Kidney (tissue), 14 donors: ENCODE results near the gene ISCA2. TPM values are rescaled to one million over a fixed set of nuclear protein-coding genes. Genes with fewer than 3 reads are reported as not detected.

Experiments used
- DNase-seq, 5 donors: peaks; one replicate each; pipeline ENCODE4 v3.0.0-alpha.2; 2013 to 2020
- FAIRE-seq: peaks from 2 replicates; lab custom pipeline; 2012; peaks lifted over from hg19 to GRCh38; lab: Jason Lieb, UNC
- H3K27ac ChIP-seq, 2 donors: one replicate each; pipeline ENCODE4 v1.7.0; 2013; ENCODE audit warnings: low read depth in 2 of 2, low read length in 2 of 2, inconsistent platforms in 1 of 2
- H3K27me3 ChIP-seq: one replicate; pipeline ENCODE4 v1.7.1; 2013; ENCODE audit warnings: low read length, inconsistent platforms; ENCODE audit not compliant: control insufficient read depth, insufficient read depth
- H3K36me3 ChIP-seq, 3 donors: one replicate each; pipeline versions ENCODE4 v1.7.0 to v1.7.1; 2013; ENCODE audit warnings: low read length in 3 of 3, control low read depth in 1 of 3, inconsistent platforms in 1 of 3; ENCODE audit not compliant: insufficient read depth in 3 of 3, control insufficient read depth in 2 of 3
- H3K4me1 ChIP-seq, 3 donors: one replicate each; pipeline versions ENCODE4 v1.7.0 to v1.7.1; 2013; ENCODE audit warnings: low read length in 3 of 3, inconsistent platforms in 1 of 3, low read depth in 1 of 3; ENCODE audit not compliant: control insufficient read depth in 2 of 3, insufficient read depth in 2 of 3
- H3K4me3 ChIP-seq, 3 donors: one replicate each; pipeline versions ENCODE4 v1.7.0 to v1.8.1; 2013; ENCODE audit warnings: low read length in 3 of 3, control low read depth in 1 of 3, inconsistent platforms in 1 of 3
- H3K9ac ChIP-seq, 3 donors: one replicate each; pipeline versions ENCODE4 v1.7.0 to v1.7.1; 2013; ENCODE audit warnings: low read length in 3 of 3, control low read depth in 1 of 3, inconsistent platforms in 1 of 3
- H3K9me3 ChIP-seq, 3 donors: one replicate each; pipeline versions ENCODE4 v1.7.0 to v1.7.1; 2013; ENCODE audit warnings: low read length in 3 of 3, control low read depth in 1 of 3, inconsistent platforms in 1 of 3; ENCODE audit not compliant: control insufficient read depth in 2 of 3, insufficient read depth in 1 of 3
- intact Hi-C: fragments of 100-400 bp; cut with DNase I; formaldehyde crosslinking; loops from one replicate; pipeline ENCODE4 v1.11.1; 2022
- polyA plus RNA-seq: library from polyadenylated mRNA; stranded (reverse); fragments of 350-450 nt; fragmentation: Illumina TruSeq; extraction: RNeasy Lipid Tissue Mini Kit (QIAGEN cat#74804); gene quantifications from one replicate; pipeline ENCODE4 v1.2.3, GENCODE V29; 2014; ENCODE audit warnings: low read depth, low replicate concordance; ENCODE audit not compliant: insufficient read depth
- total RNA-seq: library from RNA; stranded (reverse); fragmentation: NEBNext Ultra II Directional; extraction: Animal tissue kit (Norgen Biotek cat#: 25700); gene quantifications from one replicate; pipeline ENCODE4 v1.2.1, GENCODE V29; 2021
- TF ChIP-seq, protein P1 (sequence below): IDR thresholded peaks from 3 replicates; pipeline ENCODE4 v1.5.1; 2012; ENCODE audit warnings: mild to moderate bottlenecking, moderate library complexity, borderline replicate concordance; ENCODE audit not compliant: insufficient read depth; ENCODE audit errors: extremely low read depth
- donor health status: control.
- donor health status: control.
- donor health status: control.
- donor health status: control.
- donor health status: control.
- donor health status: DM: yes; HTN: yes; CAD: no.
- donor health status: Normal renal cell carcinoma (clear cell type).

ISCA2 gene
- total and polyA plus RNA-seq, 2 donors from 2014 or later = 27.1 to 60.1 TPM

DNA sequence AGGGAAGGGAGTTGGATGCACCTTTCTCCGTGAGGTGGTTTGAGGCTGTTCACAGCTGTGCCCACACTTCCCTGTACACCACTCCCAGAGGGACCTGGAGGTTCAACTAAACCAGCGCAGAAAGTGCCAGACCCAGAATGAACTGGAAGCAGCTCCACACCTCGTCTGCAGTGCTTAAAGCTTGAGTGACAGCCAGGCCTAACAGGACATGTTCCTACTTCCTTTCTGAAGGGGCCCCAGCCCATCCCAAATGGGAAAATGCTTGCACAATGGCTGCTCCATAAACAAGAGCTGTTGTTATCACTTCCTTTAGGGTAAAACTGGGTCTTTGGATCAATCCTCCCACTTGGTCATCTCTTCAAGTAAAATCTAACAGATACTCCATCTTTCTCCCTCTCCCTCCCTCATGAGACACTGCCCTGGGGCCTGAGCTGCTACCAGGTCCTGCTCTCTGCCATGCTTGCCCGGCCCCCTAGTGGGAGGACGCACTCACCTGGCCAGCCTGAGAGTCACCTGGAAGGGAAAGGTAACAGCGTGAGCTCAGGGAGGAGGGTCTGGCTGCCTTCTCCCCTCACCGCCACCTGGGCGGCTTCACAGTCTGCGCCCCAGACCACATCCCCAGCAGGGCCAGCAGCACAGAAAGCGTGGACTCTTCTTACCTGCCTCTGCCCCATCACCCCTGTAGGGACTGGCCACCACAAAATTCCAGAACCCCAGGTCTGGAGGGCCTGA, 33.5 kb downstream of the ISCA2 start:
- Histone ChIP-seq H3K4me3 (no peak overlapping the region), H3K27ac (no peak overlapping the region), H3K27me3 (no peaks in the 10 kb centered on the region), H3K4me1 (no peaks in the 10 kb centered on the region), H3K36me3 (no peaks in the 10 kb centered on the region), H3K9me3 (no peaks in the 10 kb centered on the region), H3K9ac (no peak overlapping the region)
- DNase-seq (no peak), FAIRE-seq (no peak)
- intact Hi-C loops = no loop called here
- TF ChIP-seq, protein P1, sequence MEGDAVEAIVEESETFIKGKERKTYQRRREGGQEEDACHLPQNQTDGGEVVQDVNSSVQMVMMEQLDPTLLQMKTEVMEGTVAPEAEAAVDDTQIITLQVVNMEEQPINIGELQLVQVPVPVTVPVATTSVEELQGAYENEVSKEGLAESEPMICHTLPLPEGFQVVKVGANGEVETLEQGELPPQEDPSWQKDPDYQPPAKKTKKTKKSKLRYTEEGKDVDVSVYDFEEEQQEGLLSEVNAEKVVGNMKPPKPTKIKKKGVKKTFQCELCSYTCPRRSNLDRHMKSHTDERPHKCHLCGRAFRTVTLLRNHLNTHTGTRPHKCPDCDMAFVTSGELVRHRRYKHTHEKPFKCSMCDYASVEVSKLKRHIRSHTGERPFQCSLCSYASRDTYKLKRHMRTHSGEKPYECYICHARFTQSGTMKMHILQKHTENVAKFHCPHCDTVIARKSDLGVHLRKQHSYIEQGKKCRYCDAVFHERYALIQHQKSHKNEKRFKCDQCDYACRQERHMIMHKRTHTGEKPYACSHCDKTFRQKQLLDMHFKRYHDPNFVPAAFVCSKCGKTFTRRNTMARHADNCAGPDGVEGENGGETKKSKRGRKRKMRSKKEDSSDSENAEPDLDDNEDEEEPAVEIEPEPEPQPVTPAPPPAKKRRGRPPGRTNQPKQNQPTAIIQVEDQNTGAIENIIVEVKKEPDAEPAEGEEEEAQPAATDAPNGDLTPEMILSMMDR = no peak

DNA sequence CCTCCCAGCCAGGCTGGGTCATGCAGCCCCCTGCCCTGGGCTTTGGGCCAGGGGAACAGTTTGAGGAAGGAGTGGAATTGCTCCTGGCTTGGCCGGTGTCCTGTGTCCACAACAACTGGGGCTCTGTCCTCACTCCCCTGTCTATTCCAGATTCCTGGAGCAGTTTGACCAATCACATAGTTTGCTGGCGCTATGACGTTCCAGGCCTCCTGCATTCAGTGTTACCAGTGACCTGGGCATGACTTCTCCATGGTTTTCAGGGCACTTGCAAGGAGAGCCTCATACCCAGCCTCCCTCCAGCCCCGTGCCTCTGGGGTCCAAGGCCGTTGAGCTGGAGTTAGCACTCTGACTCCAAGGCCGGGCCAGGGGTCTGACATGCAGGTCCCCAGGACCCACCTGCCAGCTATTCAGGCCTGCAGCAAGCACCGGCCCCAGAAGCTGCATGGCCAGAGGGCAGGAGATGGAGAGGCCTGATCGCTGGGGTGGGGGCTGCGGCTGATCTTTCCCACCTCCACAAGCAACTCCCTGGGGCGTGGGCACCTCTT, 34.2 kb downstream of the ISCA2 start:
- TF ChIP-seq, protein P1 = no peak
- intact Hi-C loops = no loop called here
- no peak overlapping the region for H3K9ac ChIP-seq
- H3K4me1 ChIP-seq = no peaks in the 10 kb centered on the region
- H3K36me3 ChIP-seq = no peaks in the 10 kb centered on the region
- H3K9me3 ChIP-seq = no peaks in the 10 kb centered on the region
- no peak for DNase-seq
- FAIRE-seq = no peak
- no peaks in the 10 kb centered on the region for H3K27me3 ChIP-seq
- no peak overlapping the region for H3K4me3 ChIP-seq
- H3K27ac ChIP-seq = no peak overlapping the region

DNA sequence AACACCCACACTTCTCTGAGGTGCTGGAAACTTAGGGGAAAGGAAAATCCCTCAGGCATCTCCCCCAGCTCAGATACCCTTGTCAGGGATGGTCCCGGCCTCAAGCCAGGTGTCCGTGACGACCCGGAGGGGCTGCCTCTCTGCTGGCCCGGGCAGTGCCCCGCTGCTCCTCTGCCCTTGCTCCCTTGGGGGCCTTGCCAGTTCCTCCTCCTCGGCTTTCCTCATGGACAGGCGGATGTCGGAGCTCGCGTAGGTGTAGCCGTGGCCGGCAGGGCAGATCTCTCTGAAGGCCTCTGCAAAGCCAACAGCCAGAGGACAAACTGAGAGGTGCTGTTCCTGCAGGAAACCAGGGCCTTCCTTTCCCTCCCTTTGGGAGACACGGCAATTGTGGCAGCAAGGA, 34.8 kb downstream of the ISCA2 start:
- DNase-seq = no peak

More for the DNA sequence above, 34.8 kb downstream of the ISCA2 start:
- H3K36me3 ChIP-seq = no peaks in the 10 kb centered on the region
- TF ChIP-seq, protein P1 = no peak
- FAIRE-seq = no peak
- H3K27me3 ChIP-seq = no peaks in the 10 kb centered on the region
- no peak overlapping the region for H3K27ac ChIP-seq
- H3K4me1 ChIP-seq = no peaks in the 10 kb centered on the region
- no peak overlapping the region for H3K4me3 ChIP-seq
- intact Hi-C loops = no loop called here
- no peaks in the 10 kb centered on the region for H3K9me3 ChIP-seq
- no peak overlapping the region for H3K9ac ChIP-seq
